ENCODE results near the gene SLC24A3.

Gene SLC24A3

DNA sequence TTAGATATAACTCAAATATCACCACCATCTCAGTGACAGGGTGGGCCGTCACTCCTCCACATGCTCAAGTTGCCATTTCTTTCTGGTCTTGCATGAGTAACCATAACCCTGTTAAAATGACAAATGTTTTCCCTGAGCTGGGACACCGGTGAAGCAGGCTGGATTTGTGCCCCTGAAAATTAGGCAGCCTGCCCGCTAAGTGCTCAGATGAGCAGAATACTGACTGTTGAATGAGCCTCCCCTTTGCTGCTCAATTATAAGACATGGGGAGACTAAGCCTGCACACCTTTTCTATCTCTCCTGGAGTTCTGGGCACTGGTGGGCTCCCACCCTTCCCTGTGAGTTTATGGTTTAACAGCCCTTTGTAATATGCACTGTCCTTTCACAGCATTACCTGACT lies 161.8 kb downstream of the SLC24A3 start (continued):
- TF ChIP-seq, protein P1, sequence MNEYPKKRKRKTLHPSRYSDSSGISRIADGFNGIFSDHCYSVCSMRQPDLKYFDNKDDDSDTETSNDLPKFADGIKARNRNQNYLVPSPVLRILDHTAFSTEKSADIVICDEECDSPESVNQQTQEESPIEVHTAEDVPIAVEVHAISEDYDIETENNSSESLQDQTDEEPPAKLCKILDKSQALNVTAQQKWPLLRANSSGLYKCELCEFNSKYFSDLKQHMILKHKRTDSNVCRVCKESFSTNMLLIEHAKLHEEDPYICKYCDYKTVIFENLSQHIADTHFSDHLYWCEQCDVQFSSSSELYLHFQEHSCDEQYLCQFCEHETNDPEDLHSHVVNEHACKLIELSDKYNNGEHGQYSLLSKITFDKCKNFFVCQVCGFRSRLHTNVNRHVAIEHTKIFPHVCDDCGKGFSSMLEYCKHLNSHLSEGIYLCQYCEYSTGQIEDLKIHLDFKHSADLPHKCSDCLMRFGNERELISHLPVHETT (tag by site-specific recombination; IDR thresholded peaks at IDR 0.05) = no peak
- TF ChIP-seq ZXDB (tag by site-specific recombination; IDR thresholded peaks at IDR 0.05) = no peak
- TF ChIP-seq ZNF529 (tag by site-specific recombination; IDR thresholded peaks at IDR 0.05; ENCODE audit: insufficient replicate concordance) = no peak
- TF ChIP-seq WT1 (tag by site-specific recombination; IDR thresholded peaks at IDR 0.05) = no peak
- no peak for TF ChIP-seq ZNF561 (tag by site-specific recombination; IDR thresholded peaks at IDR 0.05; ENCODE audit: borderline replicate concordance)

GRCh38 chr20:19375395-19375794 lies 163.0 kb downstream of the SLC24A3 start:
- CTCF ChIA-PET = no interaction called here
- POLR2A ChIA-PET = no interaction called here
- Histone ChIP-seq H3K9me3 (ENCODE audit: control insufficient read depth, insufficient read depth, low read depth, low read length) (no peaks in the 10 kb centered on the region), H3K4me3 (ENCODE audit: low read depth, low read length) (no peak overlapping the region), H3K36me3 (ENCODE audit: control insufficient read depth in 2 of 2, insufficient read depth in 1 of 2, low read length in 2 of 2) (no peaks in the 10 kb centered on the region), H3K4me1 (ENCODE audit: control insufficient read depth, insufficient read depth, low read length) (no peaks in the 10 kb centered on the region), H3K27ac (ENCODE audit: extremely low read depth, low read depth, low read length) (no peak overlapping the region)
- TF ChIP-seq WT1 (tag by site-specific recombination; IDR thresholded peaks at IDR 0.05) (no peak), ZNF24 (tag by site-specific recombination; IDR thresholded peaks at IDR 0.05) (no peak), ZNF629 (tag by site-specific recombination; IDR thresholded peaks at IDR 0.05) (no peak), ZNF664 (tag by site-specific recombination; IDR thresholded peaks at IDR 0.05) (no peak), ZNF148 (tag by site-specific recombination; IDR thresholded peaks at IDR 0.05; ENCODE audit: borderline replicate concordance) (no peak), ZNF426 (tag by site-specific recombination; IDR thresholded peaks at IDR 0.05) (no peak), TCF7L2 (IDR thresholded peaks at IDR 0.05; ENCODE audit: borderline replicate concordance, low read depth, low read length) (no peak), ZNF211 (tag by site-specific recombination; IDR thresholded peaks at IDR 0.05; ENCODE audit: low read depth) (no peak), RBAK (tag by site-specific recombination; IDR thresholded peaks at IDR 0.05) (no peak), ZNF549 (tag by site-specific recombination; IDR thresholded peaks at IDR 0.05) (no peak), ZNF366 (tag by site-specific recombination; conservative IDR thresholded peaks at IDR 0.05) (no peak), ZNF184 (tag by site-specific recombination; IDR thresholded peaks at IDR 0.05) (no peak), ZNF169 (tag by site-specific recombination; IDR thresholded peaks at IDR 0.05) (no peak), MEIS1 (CRISPR knock-in tag; IDR thresholded peaks at IDR 0.05; ENCODE audit: borderline replicate concordance) (no peak), ZNF704 (tag by site-specific recombination; IDR thresholded peaks at IDR 0.05) (no peak), YY1 (tag by site-specific recombination; IDR thresholded peaks at IDR 0.05) (no peak)
- TF ChIP-seq, protein P2, sequence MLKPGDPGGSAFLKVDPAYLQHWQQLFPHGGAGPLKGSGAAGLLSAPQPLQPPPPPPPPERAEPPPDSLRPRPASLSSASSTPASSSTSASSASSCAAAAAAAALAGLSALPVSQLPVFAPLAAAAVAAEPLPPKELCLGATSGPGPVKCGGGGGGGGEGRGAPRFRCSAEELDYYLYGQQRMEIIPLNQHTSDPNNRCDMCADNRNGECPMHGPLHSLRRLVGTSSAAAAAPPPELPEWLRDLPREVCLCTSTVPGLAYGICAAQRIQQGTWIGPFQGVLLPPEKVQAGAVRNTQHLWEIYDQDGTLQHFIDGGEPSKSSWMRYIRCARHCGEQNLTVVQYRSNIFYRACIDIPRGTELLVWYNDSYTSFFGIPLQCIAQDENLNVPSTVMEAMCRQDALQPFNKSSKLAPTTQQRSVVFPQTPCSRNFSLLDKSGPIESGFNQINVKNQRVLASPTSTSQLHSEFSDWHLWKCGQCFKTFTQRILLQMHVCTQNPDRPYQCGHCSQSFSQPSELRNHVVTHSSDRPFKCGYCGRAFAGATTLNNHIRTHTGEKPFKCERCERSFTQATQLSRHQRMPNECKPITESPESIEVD (tag by site-specific recombination; IDR thresholded peaks at IDR 0.05) = no peak
- TF ChIP-seq, protein P3, sequence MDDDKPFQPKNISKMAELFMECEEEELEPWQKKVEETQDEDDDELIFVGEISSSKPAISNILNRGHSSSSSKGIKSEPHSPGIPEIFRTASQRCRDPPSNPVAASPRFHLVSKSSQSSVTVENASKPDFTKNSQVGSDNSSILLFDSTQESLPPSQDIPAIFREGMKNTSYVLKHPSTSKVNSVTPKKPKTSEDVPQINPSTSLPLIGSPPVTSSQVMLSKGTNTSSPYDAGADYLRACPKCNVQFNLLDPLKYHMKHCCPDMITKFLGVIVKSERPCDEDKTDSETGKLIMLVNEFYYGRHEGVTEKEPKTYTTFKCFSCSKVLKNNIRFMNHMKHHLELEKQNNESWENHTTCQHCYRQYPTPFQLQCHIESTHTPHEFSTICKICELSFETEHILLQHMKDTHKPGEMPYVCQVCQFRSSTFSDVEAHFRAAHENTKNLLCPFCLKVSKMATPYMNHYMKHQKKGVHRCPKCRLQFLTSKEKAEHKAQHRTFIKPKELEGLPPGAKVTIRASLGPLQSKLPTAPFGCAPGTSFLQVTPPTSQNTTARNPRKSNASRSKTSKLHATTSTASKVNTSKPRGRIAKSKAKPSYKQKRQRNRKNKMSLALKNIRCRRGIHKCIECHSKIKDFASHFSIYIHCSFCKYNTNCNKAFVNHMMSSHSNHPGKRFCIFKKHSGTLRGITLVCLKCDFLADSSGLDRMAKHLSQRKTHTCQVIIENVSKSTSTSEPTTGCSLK (tag by site-specific recombination; IDR thresholded peaks at IDR 0.05) = no peak
- TF ChIP-seq, protein P4, sequence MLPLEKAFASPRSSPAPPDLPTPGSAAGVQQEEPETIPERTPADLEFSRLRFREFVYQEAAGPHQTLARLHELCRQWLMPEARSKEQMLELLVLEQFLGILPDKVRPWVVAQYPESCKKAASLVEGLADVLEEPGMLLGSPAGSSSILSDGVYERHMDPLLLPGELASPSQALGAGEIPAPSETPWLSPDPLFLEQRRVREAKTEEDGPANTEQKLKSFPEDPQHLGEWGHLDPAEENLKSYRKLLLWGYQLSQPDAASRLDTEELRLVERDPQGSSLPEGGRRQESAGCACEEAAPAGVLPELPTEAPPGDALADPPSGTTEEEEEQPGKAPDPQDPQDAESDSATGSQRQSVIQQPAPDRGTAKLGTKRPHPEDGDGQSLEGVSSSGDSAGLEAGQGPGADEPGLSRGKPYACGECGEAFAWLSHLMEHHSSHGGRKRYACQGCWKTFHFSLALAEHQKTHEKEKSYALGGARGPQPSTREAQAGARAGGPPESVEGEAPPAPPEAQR (tag by site-specific recombination; IDR thresholded peaks at IDR 0.05) = no peak
